Astrocyte (in vitro differentiated cells and primary cell): ENCODE measurements around the gene PTPN4. TPM values are rescaled to one million over a fixed set of nuclear protein-coding genes. Genes with fewer than 3 reads are reported as not detected.

Experiments
- DNase-seq: peaks from one replicate; pipeline ENCODE4 v3.0.0-alpha.2; 2010; ENCODE audit warnings: low read depth
- FAIRE-seq: peaks from 2 replicates; lab custom pipeline; 2011; peaks lifted over from hg19 to GRCh38; lab: Jason Lieb, UNC
- H2AFZ ChIP-seq: 2 replicates; pipeline ENCODE4 v1.6.0; 2012; ENCODE audit warnings: low read depth, low read length, inconsistent platforms
- H3K27ac ChIP-seq: 2 replicates; pipeline ENCODE4 v1.5.1; 2011; ENCODE audit warnings: low read depth, low read length, inconsistent platforms
- H3K27me3 ChIP-seq: 2 replicates; pipeline ENCODE4 v1.6.0; 2011; ENCODE audit warnings: low read length, inconsistent platforms; ENCODE audit not compliant: insufficient read depth
- H3K36me3 ChIP-seq: 2 replicates; pipeline ENCODE4 v1.5.1; 2011; ENCODE audit warnings: low read length, inconsistent platforms; ENCODE audit not compliant: insufficient read depth
- H3K4me1 ChIP-seq: 2 replicates; pipeline ENCODE4 v1.5.1; 2011; ENCODE audit warnings: low read length, inconsistent platforms; ENCODE audit not compliant: insufficient read depth
- H3K4me2 ChIP-seq: 2 replicates; pipeline ENCODE4 v1.6.0; 2012; ENCODE audit warnings: low read length, inconsistent platforms
- H3K4me3 ChIP-seq: 2 replicates; pipeline ENCODE4 v1.5.1; 2011; ENCODE audit warnings: low read depth, mild to moderate bottlenecking, low read length, inconsistent platforms; ENCODE audit not compliant: insufficient read depth
- H3K79me2 ChIP-seq: 2 replicates; pipeline ENCODE4 v1.6.0; 2012; ENCODE audit warnings: mild to moderate bottlenecking, low read length, inconsistent platforms; ENCODE audit not compliant: insufficient read depth
- H3K9ac ChIP-seq: 2 replicates; pipeline ENCODE4 v1.6.0; 2012; ENCODE audit warnings: mild to moderate bottlenecking, low read length, inconsistent platforms
- H3K9me3 ChIP-seq: 2 replicates; pipeline ENCODE4 v1.5.1; 2012; ENCODE audit warnings: low read depth, mild to moderate bottlenecking, low read length, inconsistent platforms; ENCODE audit not compliant: insufficient read depth
- H4K20me1 ChIP-seq: 2 replicates; pipeline ENCODE4 v1.6.0; 2012; ENCODE audit warnings: low read length, inconsistent platforms; ENCODE audit not compliant: insufficient read depth
- H3K27ac Mint-ChIP-seq: one replicate; pipeline ENCODE4 v1.8.0; 2021; ENCODE audit warnings: mild to moderate bottlenecking, mixed read lengths; ENCODE audit not compliant: unreplicated experiment
- H3K27me3 Mint-ChIP-seq: one replicate; pipeline ENCODE4 v1.8.0; 2021; ENCODE audit warnings: low read depth, mixed read lengths; ENCODE audit not compliant: unreplicated experiment
- H3K36me3 Mint-ChIP-seq: one replicate; pipeline ENCODE4 v1.8.0; 2021; ENCODE audit warnings: low read depth, mixed read lengths; ENCODE audit not compliant: unreplicated experiment
- H3K4me1 Mint-ChIP-seq: one replicate; pipeline ENCODE4 v1.8.0; 2021; ENCODE audit warnings: low read depth, mixed read lengths; ENCODE audit not compliant: unreplicated experiment
- H3K4me3 Mint-ChIP-seq: one replicate; pipeline ENCODE4 v1.8.0; 2021; ENCODE audit warnings: mild to moderate bottlenecking, moderate library complexity, mixed read lengths; ENCODE audit not compliant: unreplicated experiment
- H3K9me3 Mint-ChIP-seq: one replicate; pipeline ENCODE4 v1.8.0; 2021; ENCODE audit warnings: mild to moderate bottlenecking, mixed read lengths; ENCODE audit not compliant: unreplicated experiment
- EZH2 ChIP-seq: IDR thresholded peaks from 2 replicates; pipeline ENCODE4 v1.6.1; 2012; ENCODE audit warnings: mild to moderate bottlenecking, low read length, inconsistent platforms; ENCODE audit not compliant: insufficient read depth
- total RNA-seq: library from RNA; stranded (reverse); gene quantifications from 2 replicates; pipeline ENCODE4 v1.2.1, GENCODE V29; 2021
- TF ChIP-seq, protein P1 (sequence below): IDR thresholded peaks from 2 replicates; pipeline ENCODE4 v1.5.1; 2011; ENCODE audit warnings: low read depth, mild to moderate bottlenecking, inconsistent platforms, low read length, moderate library complexity; ENCODE audit not compliant: insufficient read depth

PTPN4 gene
- total RNA-seq, 1 donor from 2014 or later = 38.2 TPM

DNA sequence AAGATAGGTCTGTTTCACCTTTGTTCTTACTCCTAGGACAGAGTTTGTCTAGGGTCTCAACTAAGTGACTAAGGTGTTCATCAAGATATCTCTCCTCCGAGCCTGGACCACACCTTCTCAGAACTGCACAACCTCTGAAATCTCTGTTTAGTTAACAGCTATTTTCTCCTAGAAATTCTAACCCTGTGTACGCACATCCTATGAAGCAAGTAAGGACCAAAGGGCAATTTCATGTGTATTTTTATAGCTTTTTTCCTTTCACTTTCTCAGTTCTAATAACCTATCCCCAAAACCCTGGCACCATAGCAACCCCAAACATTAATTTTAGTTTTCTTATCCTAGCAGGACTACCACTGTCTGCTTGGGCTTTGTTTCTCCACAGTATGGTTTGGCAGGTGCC, 59.1 kb downstream of the PTPN4 start:
- H3K9me3 ChIP-seq = no peaks in the 10 kb centered on the region
- Mint-ChIP-seq H3K27ac (no peak overlapping the region), H3K4me1 (peaks cover 17% of the 10 kb centered on the region), H3K27me3 (no peaks in the 10 kb centered on the region), H3K36me3 (peaks cover 5% of the 10 kb centered on the region), H3K9me3 (peaks cover 4% of the 10 kb centered on the region), H3K4me3 (no peak overlapping the region)
- no peaks in the 10 kb centered on the region for H3K36me3 ChIP-seq
- FAIRE-seq = no peak
- H3K4me3 ChIP-seq = no peak overlapping the region
- H3K9ac ChIP-seq = no peak overlapping the region
- TF ChIP-seq, protein P1, sequence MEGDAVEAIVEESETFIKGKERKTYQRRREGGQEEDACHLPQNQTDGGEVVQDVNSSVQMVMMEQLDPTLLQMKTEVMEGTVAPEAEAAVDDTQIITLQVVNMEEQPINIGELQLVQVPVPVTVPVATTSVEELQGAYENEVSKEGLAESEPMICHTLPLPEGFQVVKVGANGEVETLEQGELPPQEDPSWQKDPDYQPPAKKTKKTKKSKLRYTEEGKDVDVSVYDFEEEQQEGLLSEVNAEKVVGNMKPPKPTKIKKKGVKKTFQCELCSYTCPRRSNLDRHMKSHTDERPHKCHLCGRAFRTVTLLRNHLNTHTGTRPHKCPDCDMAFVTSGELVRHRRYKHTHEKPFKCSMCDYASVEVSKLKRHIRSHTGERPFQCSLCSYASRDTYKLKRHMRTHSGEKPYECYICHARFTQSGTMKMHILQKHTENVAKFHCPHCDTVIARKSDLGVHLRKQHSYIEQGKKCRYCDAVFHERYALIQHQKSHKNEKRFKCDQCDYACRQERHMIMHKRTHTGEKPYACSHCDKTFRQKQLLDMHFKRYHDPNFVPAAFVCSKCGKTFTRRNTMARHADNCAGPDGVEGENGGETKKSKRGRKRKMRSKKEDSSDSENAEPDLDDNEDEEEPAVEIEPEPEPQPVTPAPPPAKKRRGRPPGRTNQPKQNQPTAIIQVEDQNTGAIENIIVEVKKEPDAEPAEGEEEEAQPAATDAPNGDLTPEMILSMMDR = no peak
- TF ChIP-seq EZH2 = no peak
- no peak overlapping the region for H3K27ac ChIP-seq
- H3K4me1 ChIP-seq = peaks cover 10% of the 10 kb centered on the region
- H2AFZ ChIP-seq = no peak overlapping the region
- no peak for DNase-seq
- H3K27me3 ChIP-seq = no peaks in the 10 kb centered on the region
- peaks cover 13% of the 10 kb centered on the region for H4K20me1 ChIP-seq
- H3K4me2 ChIP-seq = no peak overlapping the region
- H3K79me2 ChIP-seq = peaks cover 6% of the 10 kb centered on the region

DNA sequence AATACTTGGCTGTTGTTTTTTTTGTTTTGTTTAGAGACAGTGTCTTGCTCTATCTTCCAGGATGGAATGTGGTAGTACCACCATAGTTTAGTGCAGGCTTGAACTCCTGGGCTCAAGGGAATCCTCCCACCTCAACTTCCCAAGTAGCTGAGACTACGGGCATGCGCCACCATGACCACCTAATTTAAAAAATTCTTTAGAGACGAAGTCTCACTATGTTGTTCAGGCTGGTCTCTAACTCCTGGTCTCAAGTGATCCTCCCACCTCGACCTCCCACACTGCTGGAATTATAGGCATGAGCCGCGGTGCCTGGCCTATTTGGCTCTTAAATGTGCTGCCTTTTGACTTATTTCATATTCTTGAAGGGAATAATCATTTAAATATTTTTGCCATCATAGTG, 60.1 kb downstream of the PTPN4 start:
- H3K4me1 Mint-ChIP-seq = peaks cover 17% of the 10 kb centered on the region
- no peak for TF ChIP-seq EZH2
- TF ChIP-seq, protein P1 = no peak

DNA sequence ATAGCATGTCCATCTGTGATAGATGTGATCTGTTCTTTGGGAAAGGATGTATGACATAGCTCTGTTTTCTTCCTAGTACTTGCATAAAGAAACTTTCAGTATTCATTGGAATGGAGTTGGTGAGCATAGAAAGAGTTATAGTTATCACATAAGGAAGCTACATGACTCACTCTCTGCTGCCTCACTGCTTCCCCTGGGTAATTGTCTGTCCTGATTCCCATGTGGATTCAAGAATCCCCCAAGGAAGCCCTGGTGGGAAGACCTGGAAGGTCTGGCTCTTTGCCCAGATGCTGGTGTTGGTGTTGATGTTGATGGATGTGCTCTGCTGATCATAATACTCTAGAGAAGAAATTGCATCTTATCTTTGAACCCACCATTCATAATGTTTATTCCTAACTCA, 60.6 kb downstream of the PTPN4 start:
- no peaks in the 10 kb centered on the region for H3K9me3 ChIP-seq
- TF ChIP-seq, protein P1 = no peak
- TF ChIP-seq EZH2 = no peak
- Mint-ChIP-seq H3K27me3 (no peaks in the 10 kb centered on the region), H3K27ac (peak overlapping the region; percentile 67), H3K36me3 (peaks cover 5% of the 10 kb centered on the region), H3K4me1 (peaks cover 17% of the 10 kb centered on the region), H3K4me3 (peak overlapping the region; percentile 11), H3K9me3 (peaks cover 4% of the 10 kb centered on the region)
- H3K4me3 ChIP-seq = no peak overlapping the region
- FAIRE-seq = peak; percentile 94
- peaks cover 10% of the 10 kb centered on the region for H3K4me1 ChIP-seq
- peaks cover 18% of the 10 kb centered on the region for H4K20me1 ChIP-seq
- no peaks in the 10 kb centered on the region for H3K27me3 ChIP-seq
- H3K79me2 ChIP-seq = peaks cover 6% of the 10 kb centered on the region
- H3K36me3 ChIP-seq = no peaks in the 10 kb centered on the region
- peak overlapping the region; percentile 36 for H3K4me2 ChIP-seq
- no peak overlapping the region for H2AFZ ChIP-seq
- peak; percentile 86 for DNase-seq
- H3K9ac ChIP-seq = no peak overlapping the region
- H3K27ac ChIP-seq = peak overlapping the region; percentile 22

More for the DNA sequence above, 60.1 kb downstream of the PTPN4 start:
- DNase-seq = no peak
- Histone ChIP-seq H4K20me1 (peaks cover 18% of the 10 kb centered on the region), H3K4me1 (peaks cover 10% of the 10 kb centered on the region), H2AFZ (no peak overlapping the region), H3K27ac (peak overlapping the region; percentile 22), H3K27me3 (no peaks in the 10 kb centered on the region), H3K4me2 (peak overlapping the region; percentile 36), H3K4me3 (no peak overlapping the region), H3K9ac (no peak overlapping the region), H3K9me3 (no peaks in the 10 kb centered on the region), H3K36me3 (no peaks in the 10 kb centered on the region), H3K79me2 (peaks cover 6% of the 10 kb centered on the region)
- Mint-ChIP-seq H3K36me3 (peaks cover 5% of the 10 kb centered on the region), H3K27me3 (no peaks in the 10 kb centered on the region), H3K9me3 (peaks cover 4% of the 10 kb centered on the region), H3K4me3 (no peak overlapping the region), H3K27ac (peak overlapping the region; percentile 67)
- FAIRE-seq = no peak
